HUES48 (cell line): ENCODE data around the gene BIN2.
"Not testable (repeated sequence)": the region's sequence is repeated elsewhere in the genome, so short reads cannot be mapped to it uniquely, and the experiment has no call there.

Source experiments
- H3K27ac ChIP-seq: one replicate; pipeline ENCODE4 v1.7.0; 2013; ENCODE audit warnings: low read depth, low read length, inconsistent platforms
- H3K27me3 ChIP-seq: 2 replicates; pipeline ENCODE4 v1.6.1; 2013; ENCODE audit warnings: mild to moderate bottlenecking, low read length; ENCODE audit not compliant: control insufficient read depth, insufficient read depth
- H3K36me3 ChIP-seq: 2 replicates; pipeline ENCODE4 v1.6.1; 2013; ENCODE audit warnings: low read length; ENCODE audit not compliant: control insufficient read depth, insufficient read depth
- H3K4me1 ChIP-seq: 2 replicates; pipeline ENCODE4 v1.6.1; 2013; ENCODE audit warnings: mild to moderate bottlenecking, low read length; ENCODE audit not compliant: control insufficient read depth, insufficient read depth
- H3K4me3 ChIP-seq: 2 replicates; pipeline ENCODE4 v1.5.1; 2013; ENCODE audit warnings: mild to moderate bottlenecking, low read depth, low read length
- H3K9ac ChIP-seq: 2 replicates; pipeline ENCODE4 v1.6.1; 2013; ENCODE audit warnings: mild to moderate bottlenecking, low read depth, low read length, moderate library complexity
- H3K9me3 ChIP-seq: 2 replicates; pipeline ENCODE4 v1.6.1; 2013; ENCODE audit warnings: low read length; ENCODE audit not compliant: control insufficient read depth, insufficient read depth

The BIN2 gene

DNA sequence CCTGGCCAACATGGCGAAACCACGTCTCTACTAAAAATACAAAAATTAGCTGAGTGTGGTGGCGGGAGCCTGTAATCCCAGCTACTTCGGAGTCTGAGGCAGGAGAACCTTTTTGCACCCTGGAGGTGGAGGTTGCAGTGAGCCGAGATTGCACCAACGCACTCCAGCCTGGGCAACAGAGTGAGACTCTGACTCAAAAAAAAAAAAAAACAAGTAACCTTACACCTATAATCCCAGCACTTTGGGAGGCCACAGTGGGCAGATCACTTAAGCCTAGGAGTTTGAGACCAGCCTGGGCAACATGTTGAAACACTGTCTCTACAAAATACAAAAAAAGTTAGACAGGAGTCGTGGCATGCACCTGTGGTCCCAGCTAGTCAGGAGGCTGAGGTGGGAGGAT lies 51.2 kb downstream of the BIN2 start:
- H3K9ac ChIP-seq, H3K9me3 ChIP-seq, H3K36me3 ChIP-seq, H3K27ac ChIP-seq, H3K4me3 ChIP-seq, H3K4me1 ChIP-seq: not testable (repeated sequence)
- H3K27me3 ChIP-seq: peaks cover 17% of the 10 kb centered on the region

GRCh38 chr12:51270951-51271518 lies 52.9 kb downstream of the BIN2 start:
- Histone ChIP-seq H3K27ac (no peak overlapping the region), H3K27me3 (peaks cover 17% of the 10 kb centered on the region), H3K4me1 (peaks cover 3% of the 10 kb centered on the region; the same call in 1 of the 2 replicates), H3K9ac (no peak overlapping the region), H3K4me3 (peak overlapping the region; percentile 69), H3K9me3 (no peaks in the 10 kb centered on the region), H3K36me3 (no peaks in the 10 kb centered on the region)

DNA sequence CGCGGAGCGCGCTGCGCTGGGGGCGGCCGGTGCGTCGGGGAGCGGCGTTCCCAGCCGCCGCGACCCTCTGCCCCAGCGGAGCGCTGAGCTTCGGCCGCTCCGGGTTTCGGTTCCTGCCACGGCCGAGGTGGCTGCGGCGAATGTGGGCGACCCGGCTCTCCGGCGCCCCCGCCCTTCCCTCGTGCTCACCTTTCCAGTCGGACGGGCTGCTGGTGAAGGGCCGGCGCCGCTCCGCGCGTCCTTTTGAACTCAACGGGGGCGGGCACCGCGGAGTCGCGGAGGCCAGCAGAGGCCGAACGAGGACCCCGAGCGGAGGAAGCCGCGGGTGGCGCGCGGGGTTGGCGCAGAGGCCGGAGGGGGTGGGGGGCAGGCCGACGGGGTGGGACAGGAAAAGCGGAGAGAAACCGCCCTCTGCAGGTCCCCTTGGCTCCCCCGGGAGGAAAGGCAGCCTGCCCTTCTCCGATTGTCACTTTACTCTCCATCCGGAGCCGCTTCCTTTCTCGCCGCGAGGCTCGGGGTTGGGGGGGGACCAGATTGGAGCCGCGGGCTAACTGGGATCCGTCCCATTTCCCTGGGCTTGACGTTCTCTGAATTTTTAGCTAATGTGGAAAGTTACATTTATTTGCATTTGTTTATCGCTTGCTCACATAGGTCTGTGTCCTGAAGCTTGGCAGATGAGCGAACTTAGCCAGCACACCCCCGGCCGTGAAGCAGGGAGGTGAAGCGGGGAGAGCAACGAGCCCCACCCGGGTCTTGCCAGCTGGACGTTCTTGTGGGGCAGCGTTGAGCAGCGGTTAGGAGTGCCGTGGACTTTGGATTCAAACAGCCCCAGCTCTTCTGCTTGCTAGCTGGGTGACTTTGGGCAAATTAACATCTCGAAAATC lies 53.7 kb downstream of the BIN2 start, which contains the start of gene SMAGP:
Gene SMAGP, minus strand, starts transcription at position 349 of the 884 bp plus-strand sequence. CDS start 1,137 bp downstream, outside the sequence.
- H3K36me3 ChIP-seq: no peaks in the 10 kb centered on the region
- H3K27ac ChIP-seq: peak within 1 kb of the TSS; percentile 55
- H3K4me3 ChIP-seq: peak within 1 kb of the TSS; percentile 69
- peaks cover 3% of the 10 kb centered on the region; the same call in 1 of the 2 replicates for H3K4me1 ChIP-seq
- peaks cover 17% of the 10 kb centered on the region for H3K27me3 ChIP-seq
- peak within 1 kb of the TSS; percentile 65 for H3K9ac ChIP-seq
- H3K9me3 ChIP-seq: no peaks in the 10 kb centered on the region

DNA sequence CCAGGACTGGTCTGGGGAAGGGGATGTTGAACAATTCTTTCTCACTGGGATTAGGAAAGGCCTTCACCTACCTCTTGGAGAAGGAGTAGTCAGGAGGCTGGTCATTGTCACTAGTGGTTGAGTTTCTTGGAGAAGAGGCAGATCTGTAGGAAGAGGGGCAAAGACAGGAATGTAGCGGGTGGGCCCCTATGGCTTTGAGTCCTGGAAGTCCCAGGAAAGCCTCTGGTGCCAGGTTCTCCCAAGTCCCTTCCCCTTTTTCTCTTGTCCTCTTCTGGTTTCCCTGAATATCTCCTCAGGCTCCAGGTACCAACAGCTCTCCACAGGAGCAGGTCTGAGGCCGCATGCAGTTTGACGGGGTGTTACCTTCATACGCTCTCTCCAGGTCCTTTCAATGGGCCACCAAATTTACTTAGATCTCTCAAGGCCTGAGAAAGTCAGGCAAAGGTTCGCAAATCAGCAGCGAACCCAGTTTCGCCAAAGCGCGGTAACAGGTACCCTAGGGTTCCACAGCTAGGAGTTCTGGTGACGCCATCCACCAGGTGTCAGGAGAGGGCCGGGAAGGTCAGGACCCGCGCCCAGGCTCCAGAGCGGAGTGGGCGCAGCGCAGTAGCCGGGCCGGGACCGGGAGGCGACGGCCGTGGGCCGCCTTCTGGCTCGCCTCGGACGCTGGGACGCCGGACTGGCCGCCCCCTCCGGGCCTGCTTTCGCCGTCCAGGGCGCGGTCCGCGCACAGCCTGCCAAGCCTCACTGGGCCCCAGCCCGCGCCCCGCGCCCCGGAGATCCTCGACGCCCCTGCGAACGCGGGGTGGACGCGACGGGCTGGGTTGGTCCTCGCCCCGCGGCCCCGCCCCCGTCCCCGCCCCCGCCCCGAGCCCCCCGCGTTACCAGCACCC lies 54.6 kb downstream of the BIN2 start:
- no peaks in the 10 kb centered on the region for H3K36me3 ChIP-seq
- no peaks in the 10 kb centered on the region for H3K9me3 ChIP-seq
- H3K4me1 ChIP-seq: peaks cover 3% of the 10 kb centered on the region; the same call in 1 of the 2 replicates
- H3K27me3 ChIP-seq: peaks cover 17% of the 10 kb centered on the region
- peak overlapping the region; percentile 69 for H3K4me3 ChIP-seq
- H3K9ac ChIP-seq: peak overlapping the region; percentile 65; the same call in 1 of the 2 replicates
- peak overlapping the region; percentile 55 for H3K27ac ChIP-seq

DNA sequence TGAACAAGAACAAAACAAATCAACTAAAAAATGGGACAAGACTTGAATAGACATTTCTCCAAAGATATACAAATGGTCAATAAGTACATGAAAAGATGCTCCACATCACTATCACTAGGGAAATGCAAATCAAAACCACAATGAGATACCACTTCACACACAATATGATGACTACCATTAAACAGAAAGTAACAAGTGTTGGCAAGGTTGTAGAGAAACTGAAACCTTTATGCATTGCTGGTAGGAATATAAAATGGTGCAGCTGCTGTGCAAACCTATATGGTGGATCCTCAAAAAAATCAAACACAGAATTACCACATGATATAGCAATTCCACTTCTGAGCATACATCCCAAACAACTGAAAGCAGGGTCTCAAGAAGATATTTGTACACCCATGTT lies 59.0 kb downstream of the BIN2 start:
- H3K27ac ChIP-seq: no peak overlapping the region
- no peaks in the 10 kb centered on the region for H3K36me3 ChIP-seq
- no peaks in the 10 kb centered on the region; the same call in 1 of the 2 replicates for H3K4me1 ChIP-seq
- H3K4me3 ChIP-seq: no peak overlapping the region
- H3K9ac ChIP-seq: no peak overlapping the region
- peaks cover 4% of the 10 kb centered on the region; the same call in 1 of the 2 replicates for H3K27me3 ChIP-seq
- no peaks in the 10 kb centered on the region for H3K9me3 ChIP-seq

DNA sequence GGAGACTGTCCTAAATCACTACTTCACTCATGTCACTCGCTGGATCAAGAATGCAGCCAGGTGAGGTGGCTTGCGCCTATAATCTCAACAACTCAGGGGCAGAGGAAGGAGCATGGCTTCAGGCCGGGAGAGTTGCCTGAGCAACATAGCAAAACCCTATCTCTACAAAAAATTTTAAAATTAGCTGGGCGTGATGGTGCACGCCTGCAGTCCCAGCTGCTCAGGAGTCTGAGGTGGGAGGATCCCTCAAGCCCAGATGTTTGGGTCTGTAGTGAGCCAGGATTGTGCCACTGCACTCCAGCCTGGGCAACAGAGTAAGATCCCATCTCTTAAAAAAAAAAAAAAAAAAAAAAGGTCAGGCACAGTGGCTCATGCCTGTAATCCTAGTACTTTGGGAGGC lies 59.7 kb downstream of the BIN2 start:
- Histone ChIP-seq H3K27ac (no peak overlapping the region), H3K4me3 (no peak overlapping the region), H3K4me1 (no peaks in the 10 kb centered on the region; the same call in 1 of the 2 replicates), H3K36me3 (no peaks in the 10 kb centered on the region), H3K9me3 (no peaks in the 10 kb centered on the region), H3K9ac (no peak overlapping the region), H3K27me3 (peaks cover 4% of the 10 kb centered on the region; the same call in 1 of the 2 replicates)

- H3K27ac ChIP-seq: no peak overlapping the region
- H3K4me3 ChIP-seq: no peak overlapping the region
- H3K36me3 ChIP-seq: no peaks in the 10 kb centered on the region
- H3K9me3 ChIP-seq: no peaks in the 10 kb centered on the region
- no peaks in the 10 kb centered on the region for H3K27me3 ChIP-seq
- H3K9ac ChIP-seq: no peak overlapping the region
- H3K4me1 ChIP-seq: no peaks in the 10 kb centered on the region
Measured at GRCh38 chr12:51263341-51263740, 60.6 kb downstream of the BIN2 start.

- no peak overlapping the region for H3K9ac ChIP-seq
Measured at GRCh38 chr12:51262758-51263177, 61.2 kb downstream of the BIN2 start.

GRCh38 chr12:51259600-51259999 lies 64.4 kb downstream of the BIN2 start:
- H3K27me3 ChIP-seq, H3K4me1 ChIP-seq, H3K9ac ChIP-seq, H3K27ac ChIP-seq, H3K9me3 ChIP-seq, H3K36me3 ChIP-seq, H3K4me3 ChIP-seq: not testable (repeated sequence)

More at GRCh38 chr12:51262758-51263177, 61.2 kb downstream of the BIN2 start:
- Histone ChIP-seq H3K27ac (no peak overlapping the region), H3K4me1 (no peaks in the 10 kb centered on the region), H3K4me3 (no peak overlapping the region), H3K27me3 (no peaks in the 10 kb centered on the region), H3K9me3 (no peaks in the 10 kb centered on the region), H3K36me3 (no peaks in the 10 kb centered on the region)

DNA sequence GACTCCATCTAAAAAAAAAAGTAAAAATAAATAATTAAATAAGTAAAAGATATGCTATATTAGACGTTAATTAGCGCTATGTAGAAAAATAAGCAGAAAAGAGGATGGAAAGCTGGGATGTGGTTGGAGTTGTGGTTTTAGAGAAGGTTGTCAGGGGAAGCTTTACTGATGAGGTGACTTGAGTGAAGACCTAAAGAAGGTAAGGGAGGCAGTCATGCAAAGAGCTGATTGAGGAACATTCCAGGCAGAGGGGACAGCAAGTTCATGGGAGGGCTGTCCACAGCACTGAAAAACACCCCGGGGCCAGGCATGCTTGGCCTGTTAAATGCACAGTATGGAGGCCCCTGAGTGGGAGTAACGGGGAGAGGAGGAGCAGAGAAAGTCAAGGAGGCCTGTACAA lies 69.4 kb downstream of the BIN2 start:
- Histone ChIP-seq H3K4me3 (no peak overlapping the region), H3K9ac (no peak overlapping the region), H3K27me3 (no peaks in the 10 kb centered on the region), H3K9me3 (no peaks in the 10 kb centered on the region), H3K36me3 (no peaks in the 10 kb centered on the region), H3K4me1 (peaks cover 4% of the 10 kb centered on the region; the same call in 1 of the 2 replicates), H3K27ac (no peak overlapping the region)
